ENCODE data around the gene TYK2.

TYK2 gene

GRCh38 chr19:10334588-10335351 lies 45.6 kb downstream of the TYK2 start:
- peak; percentile 52 to 64 for DNase-seq (ENCODE audit: low read depth in 2 of 2)

GRCh38 chr19:10333758-10334587 lies 46.4 kb downstream of the TYK2 start:
- no peak for DNase-seq (ENCODE audit: low read depth in 2 of 2)

GRCh38 chr19:10332965-10333757 lies 47.2 kb downstream of the TYK2 start, which contains the start of gene RAVER1:
Gene RAVER1, minus strand, starts transcription at chr19:10333529. Its CDS starts 22 bp downstream, at chr19:10333507.
- peak; percentile 98 for DNase-seq (ENCODE audit: low read depth in 2 of 2)

GRCh38 chr19:10332158-10332964 lies 48.0 kb downstream of the TYK2 start:
- no peak for DNase-seq (ENCODE audit: low read depth in 2 of 2)

GRCh38 chr19:10329555-10329954 lies 50.8 kb downstream of the TYK2 start:
- no peak for DNase-seq (ENCODE audit: low read depth in 2 of 2)

GRCh38 chr19:10328558-10329429 lies 51.6 kb downstream of the TYK2 start:
- no peak for DNase-seq (ENCODE audit: low read depth in 2 of 2)

- no peak for DNase-seq (ENCODE audit: low read depth in 2 of 2)
Observed at GRCh38 chr19:10327793-10328192, 52.6 kb downstream of the TYK2 start.

- no peak for DNase-seq (ENCODE audit: low read depth in 2 of 2)
Observed at GRCh38 chr19:10325732-10326131, 54.6 kb downstream of the TYK2 start.

- DNase-seq (ENCODE audit: low read depth in 2 of 2): no peak
Observed at GRCh38 chr19:10321874-10322835, 58.2 kb downstream of the TYK2 start.

- no peak for DNase-seq (ENCODE audit: low read depth in 2 of 2)
Observed at GRCh38 chr19:10321417-10321797, 59.0 kb downstream of the TYK2 start.

- DNase-seq (ENCODE audit: low read depth in 2 of 2): no peak
Observed at GRCh38 chr19:10320602-10321416, 59.6 kb downstream of the TYK2 start.

- DNase-seq (ENCODE audit: low read depth in 2 of 2): no peak
Observed at GRCh38 chr19:10318807-10319682, 61.3 kb downstream of the TYK2 start.

- DNase-seq (ENCODE audit: low read depth in 2 of 2): no peak
Observed at GRCh38 chr19:10317857-10318462, 62.4 kb downstream of the TYK2 start.

- DNase-seq (ENCODE audit: low read depth in 2 of 2): no peak
Observed at GRCh38 chr19:10317045-10317856, 63.1 kb downstream of the TYK2 start.

GRCh38 chr19:10316229-10317044 lies 63.9 kb downstream of the TYK2 start:
- DNase-seq (ENCODE audit: low read depth in 2 of 2): no peak
